ENCODE measurements around the gene WDHD1. TPM values are rescaled to one million over a fixed set of nuclear protein-coding genes. Genes with fewer than 3 reads are reported as not detected.

The WDHD1 gene, protein sequence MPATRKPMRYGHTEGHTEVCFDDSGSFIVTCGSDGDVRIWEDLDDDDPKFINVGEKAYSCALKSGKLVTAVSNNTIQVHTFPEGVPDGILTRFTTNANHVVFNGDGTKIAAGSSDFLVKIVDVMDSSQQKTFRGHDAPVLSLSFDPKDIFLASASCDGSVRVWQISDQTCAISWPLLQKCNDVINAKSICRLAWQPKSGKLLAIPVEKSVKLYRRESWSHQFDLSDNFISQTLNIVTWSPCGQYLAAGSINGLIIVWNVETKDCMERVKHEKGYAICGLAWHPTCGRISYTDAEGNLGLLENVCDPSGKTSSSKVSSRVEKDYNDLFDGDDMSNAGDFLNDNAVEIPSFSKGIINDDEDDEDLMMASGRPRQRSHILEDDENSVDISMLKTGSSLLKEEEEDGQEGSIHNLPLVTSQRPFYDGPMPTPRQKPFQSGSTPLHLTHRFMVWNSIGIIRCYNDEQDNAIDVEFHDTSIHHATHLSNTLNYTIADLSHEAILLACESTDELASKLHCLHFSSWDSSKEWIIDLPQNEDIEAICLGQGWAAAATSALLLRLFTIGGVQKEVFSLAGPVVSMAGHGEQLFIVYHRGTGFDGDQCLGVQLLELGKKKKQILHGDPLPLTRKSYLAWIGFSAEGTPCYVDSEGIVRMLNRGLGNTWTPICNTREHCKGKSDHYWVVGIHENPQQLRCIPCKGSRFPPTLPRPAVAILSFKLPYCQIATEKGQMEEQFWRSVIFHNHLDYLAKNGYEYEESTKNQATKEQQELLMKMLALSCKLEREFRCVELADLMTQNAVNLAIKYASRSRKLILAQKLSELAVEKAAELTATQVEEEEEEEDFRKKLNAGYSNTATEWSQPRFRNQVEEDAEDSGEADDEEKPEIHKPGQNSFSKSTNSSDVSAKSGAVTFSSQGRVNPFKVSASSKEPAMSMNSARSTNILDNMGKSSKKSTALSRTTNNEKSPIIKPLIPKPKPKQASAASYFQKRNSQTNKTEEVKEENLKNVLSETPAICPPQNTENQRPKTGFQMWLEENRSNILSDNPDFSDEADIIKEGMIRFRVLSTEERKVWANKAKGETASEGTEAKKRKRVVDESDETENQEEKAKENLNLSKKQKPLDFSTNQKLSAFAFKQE
- 7.8 and 10.5 TPM in 2 replicates for total RNA-seq

DNA sequence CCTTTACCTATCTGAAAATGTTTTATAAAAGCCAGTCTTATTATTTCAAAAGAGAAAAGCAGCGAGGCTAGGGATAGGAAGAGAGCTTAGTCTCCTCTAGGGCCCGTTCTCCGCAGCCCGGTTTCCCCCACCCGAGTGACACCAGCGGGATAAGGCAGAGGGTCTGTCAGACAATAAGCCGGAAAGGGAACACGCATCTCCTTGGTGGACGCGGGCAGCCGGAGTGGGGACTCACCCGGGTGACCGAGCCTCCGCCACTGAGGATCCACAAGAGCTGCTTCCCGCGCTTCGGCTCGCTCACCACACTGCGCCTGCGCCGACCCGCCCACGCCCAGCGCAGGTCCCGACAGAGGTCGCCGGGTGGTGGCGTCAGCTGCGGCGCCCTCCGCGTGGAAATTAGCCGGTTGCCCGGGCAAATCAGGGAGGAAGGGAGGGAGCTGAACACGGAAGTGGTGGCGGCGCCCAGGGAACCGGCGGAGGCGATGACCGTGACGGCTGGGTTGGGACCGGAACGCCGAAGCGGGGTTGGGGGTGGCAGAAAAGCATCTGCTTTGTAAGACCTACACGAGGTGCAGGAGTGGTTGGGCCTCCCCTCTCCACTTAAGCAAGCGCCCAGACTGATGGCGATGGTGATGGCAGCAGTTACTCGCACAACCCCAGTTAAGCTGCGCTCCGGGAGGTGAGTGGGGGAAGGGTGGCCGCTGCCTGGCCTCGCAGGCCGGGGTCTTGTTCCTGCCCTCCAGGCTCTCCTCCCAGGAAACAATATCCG, at the start of gene WDHD1, which contains the start of gene SOCS4:
WDHD1 (minus strand) TSS at position 307 of the 769 bp plus-strand sequence. CDS start 312 bp downstream, outside the sequence.
SOCS4 (plus strand) TSS at position 444 of the 769 bp plus-strand sequence. CDS start 15,806 bp downstream, outside the sequence.

DNA sequence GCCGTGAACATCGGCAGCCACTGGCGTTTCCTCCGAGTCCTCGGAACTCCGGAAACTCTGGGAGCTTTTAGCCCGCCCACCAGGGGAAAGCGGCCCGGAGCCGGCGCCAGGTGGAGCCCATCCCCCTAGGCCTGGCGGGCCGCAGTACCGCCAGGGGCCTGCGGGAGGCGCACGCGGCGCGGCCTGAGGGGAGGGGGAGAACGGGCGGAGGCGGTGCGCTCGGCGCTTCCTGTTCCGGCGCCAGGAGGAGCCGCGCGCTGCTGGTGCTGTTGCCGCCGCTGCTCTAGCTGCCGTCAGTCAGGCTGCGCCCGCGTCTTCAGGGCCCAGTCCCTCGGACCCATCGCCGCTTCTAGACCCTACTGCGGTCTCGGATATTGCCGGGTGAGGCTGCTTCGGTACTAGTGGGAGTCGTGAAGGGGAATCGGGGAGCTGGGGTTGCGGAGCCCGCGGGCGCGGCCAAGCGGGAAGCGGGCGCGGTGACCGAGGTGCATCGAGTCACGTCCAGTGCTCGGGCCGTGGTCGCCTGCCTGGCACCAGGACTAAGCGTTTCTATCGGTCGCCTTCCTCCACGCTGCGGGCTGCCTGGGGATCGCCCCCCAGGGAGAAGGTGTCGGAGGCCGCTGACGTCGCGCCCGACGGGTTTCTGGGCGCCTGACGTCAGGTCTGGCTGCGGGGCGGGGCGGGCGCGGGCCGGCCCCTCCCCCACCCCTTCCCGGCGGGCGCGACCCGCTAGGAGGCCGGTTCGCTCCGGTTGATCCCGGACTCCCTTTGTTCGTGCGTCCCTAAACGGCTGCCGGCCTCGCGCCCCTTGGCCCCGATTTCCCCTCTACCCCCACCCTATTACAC, 24.7 kb upstream of the WDHD1 start, which contains the start of gene MAPK1IP1L:
MAPK1IP1L (plus strand) TSS at position 225 of the 846 bp plus-strand sequence. CDS start 10,037 bp downstream, outside the sequence.

DNA sequence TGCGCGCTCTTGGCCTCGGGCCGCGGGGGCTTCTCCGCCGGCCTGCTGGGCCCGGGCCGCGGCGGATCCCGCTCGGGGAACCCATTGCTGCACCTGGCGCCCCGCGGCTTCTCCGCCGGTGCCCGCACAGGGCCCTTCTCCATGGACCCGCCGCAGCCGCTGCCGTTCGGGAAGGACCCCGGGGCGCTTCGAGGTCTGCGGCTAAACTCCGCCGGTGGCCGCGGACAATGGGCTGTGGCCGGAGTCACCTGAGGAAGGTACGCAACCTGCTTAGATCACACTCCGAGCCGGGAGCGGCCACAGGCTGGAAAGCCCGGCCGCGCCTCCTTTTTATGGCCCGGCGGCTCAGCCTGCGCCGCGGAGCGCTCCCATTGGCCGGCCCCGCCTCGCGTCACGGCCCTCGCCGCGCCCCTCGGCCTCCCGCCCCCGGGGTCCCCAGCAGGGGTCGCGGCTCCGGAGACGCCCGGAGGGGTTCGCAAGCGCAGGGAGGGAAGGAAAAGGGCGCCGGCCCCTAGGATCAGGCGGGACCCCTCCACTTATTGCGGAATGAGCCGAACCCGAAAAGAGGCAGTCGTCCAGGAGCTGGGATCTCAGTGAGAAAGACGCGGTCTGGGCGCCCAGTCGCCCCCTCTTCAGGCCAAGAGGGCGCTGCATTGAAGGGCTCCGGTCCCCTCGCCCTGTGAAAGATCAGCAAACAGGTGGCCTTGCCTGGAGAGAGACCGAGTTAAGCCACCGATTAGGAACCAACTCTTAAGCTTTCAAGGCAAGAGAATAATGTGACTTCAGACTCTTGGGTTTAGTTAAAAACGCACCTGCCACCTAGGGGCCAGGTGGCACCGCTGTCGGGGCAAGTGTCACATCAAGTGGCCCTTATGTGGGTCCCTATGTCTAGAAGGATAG, 124.1 kb downstream of the WDHD1 start, which contains the start of gene GCH1:
GCH1 (minus strand) TSS at position 306 of the 900 bp plus-strand sequence; CDS start at position 143, 163 bp downstream.

Other genes with a start within 250 kb of the WDHD1 start
- gene GCH1, start 124.3 kb downstream of the WDHD1 start, total RNA-seq: 0.79 and 1.4 TPM in 2 replicates
- gene SOCS4, start 137 bp upstream of the WDHD1 start, total RNA-seq: 14.1 and 16.4 TPM in 2 replicates
- gene MAPK1IP1L, start 24.5 kb upstream of the WDHD1 start, total RNA-seq: 21.2 and 26.2 TPM in 2 replicates
- gene LGALS3, start 102.2 kb upstream of the WDHD1 start, total RNA-seq: 89.3 and 142 TPM in 2 replicates
- 2.8 and 10.2 TPM in 2 replicates for gene DLGAP5, start 164.5 kb upstream of the WDHD1 start, total RNA-seq
- gene FBXO34, start 244.3 kb upstream of the WDHD1 start, total RNA-seq: 20.6 and 26.7 TPM in 2 replicates